IPS DF 4.7 (cell line): ENCODE measurements around the gene GMCL2.
"Not testable (repeated sequence)": the region's sequence is repeated elsewhere in the genome, so short reads cannot be mapped to it uniquely, and the experiment has no call there.

Source experiments
- DNase-seq: peaks from one replicate; pipeline ENCODE4 v3.0.0-alpha.2; 2013; ENCODE audit warnings: low spot score; ENCODE audit errors: extremely low read depth

The GMCL2 gene

GRCh38 chr5:178206166-178207101 lies 19.3 kb upstream of the GMCL2 start:
- no peak for DNase-seq

GRCh38 chr5:178205749-178206047 lies 18.5 kb upstream of the GMCL2 start:
- no peak for DNase-seq

GRCh38 chr5:178204935-178205748 lies 18.0 kb upstream of the GMCL2 start:
- DNase-seq = no peak

- peak; percentile 75 for DNase-seq
Measured at GRCh38 chr5:178204182-178204934, 17.2 kb upstream of the GMCL2 start, which contains the start of gene HNRNPAB. TSS of gene HNRNPAB (plus strand) at chr5:178204533. CDS start at chr5:178204838, 305 bp downstream.

- no peak for DNase-seq
Measured at GRCh38 chr5:178203670-178204181, 16.6 kb upstream of the GMCL2 start.

- no peak for DNase-seq
Measured at GRCh38 chr5:178202541-178202940, 15.4 kb upstream of the GMCL2 start.

GRCh38 chr5:178201927-178202235 lies 14.7 kb upstream of the GMCL2 start:
- DNase-seq = no peak

GRCh38 chr5:178201221-178201926 lies 14.2 kb upstream of the GMCL2 start:
- no peak for DNase-seq

GRCh38 chr5:178199581-178200434 lies 12.6 kb upstream of the GMCL2 start:
- DNase-seq = no peak

GRCh38 chr5:178198706-178199105 lies 11.5 kb upstream of the GMCL2 start:
- no peak for DNase-seq

- not testable (repeated sequence) for DNase-seq
Measured at GRCh38 chr5:178198151-178198550, 11.0 kb upstream of the GMCL2 start.

- DNase-seq = no peak
Measured at GRCh38 chr5:178196986-178197385, 9.8 kb upstream of the GMCL2 start.

- no peak for DNase-seq
Measured at GRCh38 chr5:178196281-178196812, 9.2 kb upstream of the GMCL2 start.

- no peak for DNase-seq
Measured at GRCh38 chr5:178194026-178194425, 6.9 kb upstream of the GMCL2 start.

- DNase-seq = no peak
Measured at GRCh38 chr5:178193251-178193809, 6.2 kb upstream of the GMCL2 start.

- no peak for DNase-seq
Measured at GRCh38 chr5:178192787-178193186, 5.6 kb upstream of the GMCL2 start.

GRCh38 chr5:178192244-178192643 lies 5.1 kb upstream of the GMCL2 start:
- no peak for DNase-seq

- no peak for DNase-seq
Measured at GRCh38 chr5:178191661-178192060, 4.5 kb upstream of the GMCL2 start.

- DNase-seq = no peak
Measured at GRCh38 chr5:178189433-178189832, 2.3 kb upstream of the GMCL2 start.
